Endometrial microvascular endothelial cells (primary cell): ENCODE data around the gene DPYD. TPM values are rescaled to one million over a fixed set of nuclear protein-coding genes. Genes with fewer than 3 reads are reported as not detected.
"Not testable (repeated sequence)": the region's sequence is repeated elsewhere in the genome, so short reads cannot be mapped to it uniquely, and the experiment has no call there.

Source experiments
- in situ Hi-C: cut with HindIII; loops from 2 replicates; pipeline ENCODE4 v1.10.0; 2017; ENCODE audit warnings: low sequenced_read_pairs, low pct_unique_long_range_greater_than_20kb; ENCODE audit errors: inconsistent ontology term
- total RNA-seq: library from RNA; depleted of rRNA; stranded (reverse); fragments of >200 nt; gene quantifications from one replicate; pipeline ENCODE4 v1.2.3, GENCODE V29; 2015; ENCODE audit errors: inconsistent ontology term

The DPYD gene
- total RNA-seq, 1 donor from 2014 or later: 39.4 TPM

- in situ Hi-C loops: no loop called here
These were observed 547.8 kb downstream of the DPYD start for GRCh38 chr1:97373000-97373399.

GRCh38 chr1:97372531-97372930 lies 548.3 kb downstream of the DPYD start:
- in situ Hi-C loops: no loop called here

GRCh38 chr1:97368296-97368695 lies 552.5 kb downstream of the DPYD start:
- in situ Hi-C loops: no loop called here

GRCh38 chr1:97366984-97367383 lies 553.9 kb downstream of the DPYD start:
- in situ Hi-C loops: no loop called here

- in situ Hi-C loops: no loop called here
These were observed 555.8 kb downstream of the DPYD start for GRCh38 chr1:97365026-97365425.

- in situ Hi-C loops: no loop called here
These were observed 556.7 kb downstream of the DPYD start for GRCh38 chr1:97364086-97364485.

GRCh38 chr1:97356309-97356708 lies 564.5 kb downstream of the DPYD start:
- in situ Hi-C loops: no loop called here

GRCh38 chr1:97352936-97353382 lies 567.9 kb downstream of the DPYD start:
- in situ Hi-C loops: no loop called here

GRCh38 chr1:97351846-97352245 lies 569.0 kb downstream of the DPYD start:
- in situ Hi-C loops: no loop called here

GRCh38 chr1:97350662-97351061 lies 570.2 kb downstream of the DPYD start:
- in situ Hi-C loops: no loop called here

- in situ Hi-C loops: no loop called here
These were observed 570.6 kb downstream of the DPYD start for GRCh38 chr1:97350241-97350640.

- in situ Hi-C loops: not testable (repeated sequence)
These were observed 571.0 kb downstream of the DPYD start for GRCh38 chr1:97349794-97350193.

GRCh38 chr1:97348599-97349265 lies 572.1 kb downstream of the DPYD start:
- in situ Hi-C loops: no loop called here

- in situ Hi-C loops: no loop called here
These were observed 579.9 kb downstream of the DPYD start for GRCh38 chr1:97340951-97341350.

GRCh38 chr1:97338347-97338746 lies 582.5 kb downstream of the DPYD start:
- in situ Hi-C loops: no loop called here

- in situ Hi-C loops: no loop called here
These were observed 583.4 kb downstream of the DPYD start for GRCh38 chr1:97337250-97338030.

GRCh38 chr1:97334454-97334853 lies 586.4 kb downstream of the DPYD start:
- in situ Hi-C loops: no loop called here

- in situ Hi-C loops: no loop called here
These were observed 588.1 kb downstream of the DPYD start for GRCh38 chr1:97332716-97333115.

GRCh38 chr1:97331165-97331564 lies 589.7 kb downstream of the DPYD start:
- in situ Hi-C loops: no loop called here

GRCh38 chr1:97314685-97315084 lies 606.1 kb downstream of the DPYD start:
- in situ Hi-C loops: no loop called here
